ENCODE data around the gene PPP1R1C.
"Not testable (repeated sequence)": the region's sequence is repeated elsewhere in the genome, so short reads cannot be mapped to it uniquely, and the experiment has no call there.

The PPP1R1C gene, protein sequence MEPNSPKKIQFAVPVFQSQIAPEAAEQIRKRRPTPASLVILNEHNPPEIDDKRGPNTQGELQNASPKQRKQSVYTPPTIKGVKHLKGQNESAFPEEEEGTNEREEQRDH

DNA sequence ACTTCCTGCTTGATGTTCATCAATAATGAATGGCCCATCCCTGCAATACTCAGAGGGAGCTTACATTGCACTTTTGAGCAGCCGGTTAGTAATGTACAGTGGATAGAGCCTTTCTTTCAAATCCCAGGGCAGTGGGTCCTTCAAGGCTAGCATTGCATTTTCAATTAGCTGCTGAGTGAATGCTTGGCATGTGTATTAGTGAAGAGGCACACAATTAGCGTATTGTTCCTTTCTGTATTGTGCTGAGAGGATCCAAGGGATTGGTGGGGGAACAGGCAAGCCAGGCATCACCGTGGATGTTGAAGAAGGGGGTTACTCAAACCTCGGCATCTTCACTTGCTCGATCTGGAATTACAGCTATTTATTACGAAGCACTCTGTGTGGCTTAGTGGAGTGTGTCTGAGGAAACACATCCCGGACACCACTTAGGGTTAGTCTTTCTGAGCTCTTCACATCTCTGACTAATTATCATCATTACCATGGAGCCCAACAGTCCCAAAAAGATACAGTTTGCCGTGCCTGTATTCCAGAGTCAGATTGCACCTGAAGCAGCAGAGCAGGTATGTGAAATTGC lies at the start of gene PPP1R1C:
Gene PPP1R1C (plus strand): TSS at position 222 of the 574 bp plus-strand sequence. CDS start 258 bp downstream, at position 480.
- DNase-seq: no peak

DNA sequence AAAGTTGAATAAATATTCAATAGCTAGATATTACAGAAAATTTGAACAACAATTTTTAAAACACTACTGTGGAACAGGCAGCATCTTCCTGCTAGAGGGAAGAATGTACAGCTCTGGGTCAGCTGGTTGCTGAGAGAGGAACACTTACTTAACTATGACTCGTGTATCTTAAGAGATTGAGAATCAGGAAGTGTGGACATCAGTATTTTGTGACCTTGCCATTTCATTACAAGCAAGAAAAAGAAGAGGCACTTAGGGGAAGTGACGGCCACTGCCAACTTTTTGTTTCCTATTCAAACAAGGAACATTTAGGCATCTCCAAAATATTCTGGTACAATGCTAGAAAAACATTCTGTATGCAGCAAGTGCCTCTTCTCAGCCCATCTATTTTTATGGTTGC lies 48.2 kb upstream of the PPP1R1C start:
- no peak for DNase-seq

DNA sequence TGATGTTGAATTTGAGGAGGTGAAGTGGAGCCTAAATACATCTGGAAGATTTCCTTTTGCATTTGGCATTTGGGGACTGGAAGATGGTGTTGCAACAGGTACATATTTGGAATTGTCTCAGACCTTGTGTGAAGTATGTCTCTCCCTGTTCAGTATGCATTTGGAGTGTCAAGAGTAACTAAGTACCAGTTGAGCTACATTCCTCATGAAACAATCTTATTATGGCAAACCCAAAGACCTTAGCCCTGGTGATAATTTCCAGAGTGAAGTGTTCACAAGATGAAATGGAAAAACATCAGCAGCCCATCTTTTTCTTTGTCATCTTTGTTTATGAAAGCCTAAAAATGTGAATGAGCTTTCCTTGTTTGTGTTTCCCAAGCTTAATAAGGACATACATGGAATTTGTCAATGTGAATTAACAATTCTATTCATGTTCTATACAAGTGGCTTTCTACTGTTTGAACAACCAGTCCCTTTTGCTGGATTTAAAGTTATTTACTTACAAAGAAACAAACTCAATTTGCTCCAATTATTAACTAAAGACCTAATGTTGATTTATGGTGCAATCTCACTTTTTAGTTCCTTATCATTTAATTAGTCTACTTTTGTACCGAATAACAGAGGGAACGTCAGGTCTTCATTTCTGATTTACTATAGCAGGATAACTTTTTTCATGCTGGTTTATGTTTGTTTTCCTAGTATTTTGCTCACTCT lies 42.1 kb upstream of the PPP1R1C start:
- no peak for DNase-seq

- no peak for DNase-seq
Observed at GRCh38 chr2:181944164-181944913, 41.3 kb upstream of the PPP1R1C start.

DNA sequence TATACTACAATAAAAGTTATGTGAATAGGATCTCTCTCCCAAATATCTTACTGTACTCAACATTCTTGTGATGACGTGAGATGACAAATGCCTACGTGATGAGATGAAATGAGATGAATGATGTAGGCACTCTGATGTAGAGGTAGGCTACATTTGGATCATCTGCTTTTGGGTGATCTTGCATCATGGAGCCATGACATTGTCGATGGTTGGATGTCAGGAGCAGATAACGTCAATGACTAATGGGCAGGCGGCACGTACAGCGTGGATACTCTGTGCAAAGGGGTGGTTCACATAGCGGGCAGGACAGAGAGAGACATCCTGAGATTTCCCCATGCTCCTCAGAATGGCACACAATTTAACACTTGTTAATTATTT lies 40.8 kb upstream of the PPP1R1C start:
- DNase-seq: no peak

DNA sequence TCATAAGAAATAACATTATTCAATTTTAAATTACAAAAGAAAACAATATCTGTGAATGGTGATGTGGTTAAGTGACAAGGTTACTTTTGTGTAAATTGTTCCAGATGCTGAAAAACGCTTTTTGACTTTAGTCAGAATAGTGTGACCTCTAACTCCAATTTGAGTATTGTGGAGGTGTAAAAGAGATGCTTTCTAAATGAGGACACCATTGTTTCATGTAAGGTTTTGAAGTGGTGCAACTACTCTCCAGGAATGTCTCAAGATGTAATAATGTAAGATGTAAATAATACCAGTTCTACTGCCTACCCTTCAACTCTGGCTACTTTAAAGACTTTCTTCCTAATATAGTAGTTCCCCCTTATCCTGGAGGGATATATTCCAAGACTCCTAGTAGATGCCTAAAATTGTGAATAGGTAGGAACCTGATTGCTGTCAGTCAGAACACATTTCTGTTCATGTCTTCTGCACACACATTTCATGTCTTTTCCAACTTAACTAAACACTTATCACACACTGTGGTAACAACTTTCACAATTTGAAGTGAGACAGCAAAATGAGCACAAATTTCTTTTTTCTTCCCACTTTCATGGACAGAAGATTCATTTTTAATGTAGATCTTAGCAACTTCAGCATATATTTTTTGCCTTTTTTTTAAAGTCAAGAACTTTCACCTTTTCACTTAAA lies 39.1 kb upstream of the PPP1R1C start:
- no peak for DNase-seq

GRCh38 chr2:181947273-181947672 lies 38.4 kb upstream of the PPP1R1C start:
- DNase-seq: no peak

- DNase-seq: no peak
Observed at GRCh38 chr2:181948227-181948626, 37.4 kb upstream of the PPP1R1C start.

- DNase-seq: no peak
Observed at GRCh38 chr2:181949047-181949446, 36.6 kb upstream of the PPP1R1C start.

GRCh38 chr2:181952404-181953226 lies 33.0 kb upstream of the PPP1R1C start:
- no peak for DNase-seq

- DNase-seq: peak; percentile 56 to 76
Observed at GRCh38 chr2:181953881-181954537, 31.6 kb upstream of the PPP1R1C start.

GRCh38 chr2:181954538-181954883 lies 31.1 kb upstream of the PPP1R1C start:
- no peak for DNase-seq

DNA sequence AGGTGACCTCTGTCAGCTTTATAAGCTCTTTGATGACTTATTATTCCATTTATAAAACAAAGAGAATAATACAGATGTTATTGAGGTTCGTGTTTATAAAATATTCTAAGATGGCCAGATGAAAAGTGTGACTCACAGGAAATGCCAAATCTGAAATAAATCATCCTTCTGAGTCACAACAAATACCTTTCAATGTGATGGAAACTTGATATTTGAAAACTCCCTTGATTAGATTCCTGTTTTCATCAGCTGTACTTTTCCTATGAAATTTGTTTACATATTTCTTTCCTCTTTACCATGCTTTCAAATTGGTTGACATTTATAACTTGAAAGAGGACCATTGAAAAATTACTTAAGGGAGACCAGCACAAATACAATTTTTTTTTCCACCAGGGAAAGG lies 30.6 kb upstream of the PPP1R1C start:
- peak; percentile 20 to 81 for DNase-seq

DNA sequence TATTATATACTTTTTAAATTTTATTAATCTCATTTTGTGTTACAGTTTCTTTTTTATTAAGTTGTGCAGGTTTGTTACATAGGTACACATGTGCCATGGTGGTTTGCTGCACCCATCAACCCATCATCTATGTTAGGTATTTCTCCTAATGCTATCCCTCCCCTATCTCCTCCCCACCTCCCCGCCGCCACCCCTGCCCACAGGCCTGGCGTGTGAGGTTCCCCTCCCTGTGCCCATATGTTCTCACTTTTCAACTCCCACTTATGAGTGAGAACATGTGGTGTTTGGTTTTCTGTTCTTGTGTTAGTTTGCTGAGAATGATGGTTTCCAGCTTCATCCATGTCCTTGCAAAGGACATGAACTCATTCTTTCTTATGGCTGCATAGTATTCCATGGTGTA lies 29.8 kb upstream of the PPP1R1C start:
- DNase-seq: not testable (repeated sequence)

DNA sequence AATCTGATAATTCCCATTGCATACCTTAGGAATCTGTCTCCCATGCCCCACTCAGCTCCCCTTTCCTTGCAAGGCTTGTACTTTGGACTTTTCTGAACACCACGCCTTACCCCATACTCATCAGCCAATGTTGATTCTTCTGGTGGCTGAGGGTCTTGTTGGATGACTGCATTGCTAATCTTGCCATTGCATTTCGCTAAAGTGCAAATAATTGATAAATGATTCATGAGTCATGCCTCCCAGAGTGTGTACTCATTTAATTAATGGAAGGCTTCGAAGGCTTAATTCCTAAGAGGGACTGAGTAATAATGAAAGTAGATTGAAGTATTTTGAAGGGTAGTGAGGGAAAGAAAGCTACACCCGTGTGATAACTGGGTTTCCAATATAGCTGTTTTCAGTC lies 28.0 kb upstream of the PPP1R1C start:
- no peak for DNase-seq

- DNase-seq: no peak
Observed at GRCh38 chr2:181958726-181959125, 26.9 kb upstream of the PPP1R1C start.

DNA sequence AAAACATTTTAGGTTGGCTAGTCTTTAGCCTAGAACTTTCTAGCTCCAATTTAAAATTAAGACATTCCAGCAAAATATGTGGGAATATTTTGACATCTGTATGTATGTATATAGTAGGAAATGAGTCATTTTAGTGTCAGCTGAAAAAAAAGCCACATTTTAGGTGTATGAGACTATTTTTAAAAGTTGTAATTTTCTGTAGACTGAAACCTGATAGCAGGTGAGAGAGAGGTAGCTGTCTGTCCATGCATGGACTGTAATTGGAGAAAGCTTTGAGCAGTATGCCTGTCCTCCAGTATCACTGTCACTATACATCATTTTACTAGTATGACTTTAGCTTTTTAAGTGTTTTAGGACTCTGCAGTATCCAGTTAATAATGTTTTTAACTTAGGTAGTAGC lies 26.1 kb upstream of the PPP1R1C start:
- peak in 1 of 2 experiments; percentile 19 for DNase-seq

DNA sequence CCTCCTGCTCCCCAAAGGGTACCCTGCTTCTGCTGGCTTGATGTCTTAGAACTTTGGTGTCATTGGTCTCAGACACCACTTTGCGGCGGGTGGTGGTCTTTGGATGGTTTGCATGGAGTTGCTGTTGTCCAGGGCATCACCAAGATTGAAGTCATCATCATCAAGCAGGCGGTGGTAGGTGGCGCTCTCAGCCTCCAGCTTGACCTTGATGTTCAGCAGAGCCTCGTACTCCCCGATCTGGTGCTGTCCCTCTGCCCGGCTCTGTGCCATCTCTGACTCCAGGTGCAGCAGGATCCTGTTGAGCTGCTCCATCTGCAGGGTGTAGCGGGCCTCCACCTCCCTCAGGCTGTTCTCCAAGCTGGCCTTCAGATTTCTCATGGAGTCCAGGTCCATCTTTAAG lies 24.5 kb upstream of the PPP1R1C start:
- not testable (repeated sequence) for DNase-seq

- no peak for DNase-seq
Observed at GRCh38 chr2:181962142-181962541, 23.5 kb upstream of the PPP1R1C start.

DNA sequence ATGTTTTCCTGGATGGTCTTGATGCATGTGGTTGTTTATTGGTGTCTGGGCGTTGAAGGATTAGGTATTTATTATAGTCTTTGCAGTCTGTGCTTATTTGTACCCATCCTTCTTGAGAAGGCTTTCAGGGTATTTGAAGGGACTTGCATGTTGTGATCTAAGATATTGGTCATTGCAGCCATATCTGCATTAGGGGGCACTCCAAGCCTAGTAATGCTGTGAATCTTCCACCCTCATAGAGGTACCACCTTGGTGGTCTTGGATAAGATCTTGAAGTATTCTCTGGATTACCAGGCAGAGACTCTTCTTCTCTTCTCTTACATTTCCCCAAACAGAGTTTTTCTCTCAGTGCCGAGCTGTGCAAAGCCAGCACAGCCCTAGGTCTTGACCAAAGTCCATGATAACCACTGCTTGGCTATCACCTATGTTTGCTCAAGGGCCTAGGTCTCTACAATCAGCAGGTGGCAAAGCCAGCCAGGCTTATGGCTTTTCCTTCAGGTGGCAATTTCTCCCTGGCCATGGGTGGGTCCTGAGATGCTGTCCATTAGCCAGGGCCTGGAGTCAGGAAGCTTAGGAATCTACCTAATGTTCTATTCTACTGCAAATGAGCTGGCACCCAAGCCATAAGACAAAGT lies 15.4 kb upstream of the PPP1R1C start:
- no peak for DNase-seq

GRCh38 chr2:181971032-181971431 lies 14.6 kb upstream of the PPP1R1C start:
- no peak for DNase-seq
